Activated T-cell treated with anti-CD3 and anti-CD28 coated beads, Interleukin-2, amount 50 U/mL, for 72 hours (primary cell): ENCODE data around the gene PLA1A. TPM values are rescaled to one million over a fixed set of nuclear protein-coding genes. Genes with fewer than 3 reads are reported as not detected.
"Not testable (repeated sequence)": the region's sequence is repeated elsewhere in the genome, so short reads cannot be mapped to it uniquely, and the experiment has no call there.

Experiments used
- ATAC-seq, 2 donors: fragments of 150-1000 bp; cut with Tn5 transposase; replicated peaks in 1 of 2; 2 replicates each; pipeline ENCODE4 v1.10.0; 2021; ENCODE audit warnings: moderate library complexity in 2 of 2, mild to moderate bottlenecking in 1 of 2
- DNase-seq, 2 donors: peaks; one replicate each; pipeline ENCODE4 v3.0.0; 2021 to 2022; ENCODE audit warnings: mixed read lengths in 1 of 2
- H3K27ac Mint-ChIP-seq: one replicate; pipeline ENCODE4 v1.8.0; 2022; ENCODE audit warnings: mild to moderate bottlenecking, moderate library complexity, mixed read lengths
- H3K27me3 Mint-ChIP-seq: one replicate; pipeline ENCODE4 v1.8.0; 2022; ENCODE audit warnings: low read depth, mixed read lengths
- H3K36me3 Mint-ChIP-seq, 2 donors: one replicate each; pipeline ENCODE4 v1.8.0; 2022; ENCODE audit warnings: mixed read lengths in 2 of 2, mild to moderate bottlenecking in 1 of 2; ENCODE audit not compliant: insufficient read depth in 2 of 2
- H3K4me1 Mint-ChIP-seq: one replicate; pipeline ENCODE4 v1.8.0; 2022; ENCODE audit warnings: low read depth, mixed read lengths
- H3K4me3 Mint-ChIP-seq, 2 donors: one replicate each; pipeline ENCODE4 v1.8.0; 2022; ENCODE audit warnings: mild to moderate bottlenecking in 2 of 2, mixed read lengths in 2 of 2, moderate library complexity in 2 of 2
- H3K9me3 Mint-ChIP-seq, 2 donors: one replicate each; pipeline ENCODE4 v1.8.0; 2022; ENCODE audit warnings: mixed read lengths in 2 of 2
- total RNA-seq, 2 donors: library from RNA; stranded (reverse); gene quantifications; one replicate each; pipeline ENCODE4 v1.2.3, GENCODE V29; 2022

The PLA1A gene
- total RNA-seq, 2 donors from 2014 or later, result 0.79 to 1.2 TPM

DNA sequence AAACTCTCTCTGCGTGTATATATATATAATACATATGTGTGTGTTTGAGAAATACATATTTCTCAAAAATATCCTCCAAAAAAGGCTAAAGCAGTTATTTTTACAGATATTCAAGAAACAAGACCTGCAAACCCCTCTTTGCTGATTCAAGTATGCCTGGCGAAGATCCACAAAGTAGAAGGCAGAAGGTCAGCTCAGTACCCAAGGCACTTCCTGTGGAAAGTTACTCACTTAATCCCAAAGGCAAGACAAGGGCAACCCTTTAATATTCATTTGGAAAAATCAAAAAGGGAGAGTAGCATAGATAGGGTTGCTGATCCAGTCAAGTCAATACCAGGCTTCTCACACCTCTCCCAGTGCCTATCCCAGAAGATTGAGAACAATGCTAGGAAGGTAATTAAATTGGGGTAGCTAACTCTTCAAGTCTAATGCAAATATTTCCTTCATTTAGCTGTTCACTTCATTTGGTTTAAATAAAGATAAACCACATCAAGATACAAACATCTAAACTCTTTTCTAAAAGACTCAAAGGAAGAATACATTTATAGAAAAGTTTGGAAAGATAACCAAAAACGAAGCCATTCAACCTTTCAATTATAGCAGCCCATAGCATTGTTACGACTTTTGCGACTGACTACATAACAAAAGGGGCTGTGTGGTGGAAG lies 72.4 kb downstream of the PLA1A start:
- Mint-ChIP-seq H3K27ac (peak overlapping the region; percentile 62), H3K4me3 (no peak overlapping the region), H3K36me3 (peaks cover 8 to 24% of the 10 kb centered on the region in 2 donors), H3K4me1 (peaks cover 19% of the 10 kb centered on the region), H3K9me3 (no peaks in the 10 kb centered on the region), H3K27me3 (no peaks in the 10 kb centered on the region)
- DNase-seq (no peak), ATAC-seq (no peak)

DNA sequence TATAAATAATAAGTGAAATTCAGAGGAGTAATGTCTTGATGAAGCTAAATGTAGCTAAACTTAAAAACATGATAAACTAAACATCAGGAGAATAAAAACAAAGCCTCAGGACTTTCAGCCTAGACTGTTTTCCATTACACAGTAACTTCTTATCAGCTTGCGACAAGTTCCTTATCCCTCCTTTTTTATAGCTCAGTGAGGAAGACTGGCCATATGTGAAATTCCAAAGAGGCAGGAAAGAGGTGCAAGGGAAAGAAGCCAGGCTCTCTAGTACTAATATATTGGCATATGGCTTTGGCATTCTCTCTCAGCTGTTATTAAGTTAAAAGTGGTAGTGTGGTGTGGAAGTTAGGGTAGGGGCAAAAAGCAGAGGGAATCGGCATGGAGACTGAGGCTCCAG lies 75.1 kb downstream of the PLA1A start:
- H3K27ac Mint-ChIP-seq, result peak overlapping the region; percentile 84
- H3K27me3 Mint-ChIP-seq, result no peaks in the 10 kb centered on the region
- no peak overlapping the region for H3K4me3 Mint-ChIP-seq
- peaks cover 9 to 24% of the 10 kb centered on the region in 2 donors for H3K36me3 Mint-ChIP-seq
- no peaks in the 10 kb centered on the region for H3K9me3 Mint-ChIP-seq
- peaks cover 42% of the 10 kb centered on the region for H3K4me1 Mint-ChIP-seq
- no peak for ATAC-seq
- no peak for DNase-seq

DNA sequence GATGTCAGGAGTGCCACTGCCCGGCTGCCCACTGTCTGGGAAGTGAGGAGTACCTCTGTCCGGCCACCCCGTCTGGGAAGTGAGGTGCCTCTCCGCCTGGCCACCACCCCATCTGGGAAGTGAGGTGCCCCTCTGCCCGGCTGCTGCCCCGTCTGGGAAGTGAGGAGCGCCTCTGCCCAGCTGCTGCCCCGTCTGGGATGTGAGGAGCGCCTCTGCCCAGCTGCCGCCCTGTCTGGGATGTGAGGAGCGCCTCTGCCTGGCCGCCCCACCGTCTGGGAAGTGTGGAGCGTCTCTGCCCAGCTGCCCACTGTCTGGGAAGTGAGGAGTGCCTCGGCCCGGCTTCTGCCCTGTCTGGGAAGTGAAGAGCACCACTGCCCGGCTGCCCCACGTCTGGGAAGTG lies 76.2 kb downstream of the PLA1A start:
- peaks cover 45% of the 10 kb centered on the region for H3K4me1 Mint-ChIP-seq
- no peak overlapping the region for H3K27ac Mint-ChIP-seq
- H3K36me3 Mint-ChIP-seq, result peaks cover 7 to 24% of the 10 kb centered on the region in 2 donors
- no peak for DNase-seq
- no peaks in the 10 kb centered on the region for H3K27me3 Mint-ChIP-seq
- no peak overlapping the region for H3K4me3 Mint-ChIP-seq
- ATAC-seq, result no peak
- no peaks in the 10 kb centered on the region for H3K9me3 Mint-ChIP-seq

GRCh38 chr3:119675188-119675874 lies 77.6 kb downstream of the PLA1A start:
- Mint-ChIP-seq H3K4me3 (peak overlapping the region; percentile 89 to 93), H3K36me3 (peaks cover 7 to 11% of the 10 kb centered on the region in 2 donors), H3K27me3 (no peaks in the 10 kb centered on the region), H3K9me3 (no peaks in the 10 kb centered on the region), H3K4me1 (peaks cover 45% of the 10 kb centered on the region), H3K27ac (peak overlapping the region; percentile 97)
- no peak for ATAC-seq
- DNase-seq, result no peak

GRCh38 chr3:119676020-119676419 lies 78.3 kb downstream of the PLA1A start:
- Mint-ChIP-seq H3K4me1 (peaks cover 43% of the 10 kb centered on the region), H3K27ac (peak overlapping the region; percentile 97), H3K4me3 (peak overlapping the region; percentile 89 to 93), H3K9me3 (no peaks in the 10 kb centered on the region), H3K36me3 (peaks cover 7 to 11% of the 10 kb centered on the region in 2 donors), H3K27me3 (no peaks in the 10 kb centered on the region)
- no peak for ATAC-seq
- DNase-seq, result no peak

DNA sequence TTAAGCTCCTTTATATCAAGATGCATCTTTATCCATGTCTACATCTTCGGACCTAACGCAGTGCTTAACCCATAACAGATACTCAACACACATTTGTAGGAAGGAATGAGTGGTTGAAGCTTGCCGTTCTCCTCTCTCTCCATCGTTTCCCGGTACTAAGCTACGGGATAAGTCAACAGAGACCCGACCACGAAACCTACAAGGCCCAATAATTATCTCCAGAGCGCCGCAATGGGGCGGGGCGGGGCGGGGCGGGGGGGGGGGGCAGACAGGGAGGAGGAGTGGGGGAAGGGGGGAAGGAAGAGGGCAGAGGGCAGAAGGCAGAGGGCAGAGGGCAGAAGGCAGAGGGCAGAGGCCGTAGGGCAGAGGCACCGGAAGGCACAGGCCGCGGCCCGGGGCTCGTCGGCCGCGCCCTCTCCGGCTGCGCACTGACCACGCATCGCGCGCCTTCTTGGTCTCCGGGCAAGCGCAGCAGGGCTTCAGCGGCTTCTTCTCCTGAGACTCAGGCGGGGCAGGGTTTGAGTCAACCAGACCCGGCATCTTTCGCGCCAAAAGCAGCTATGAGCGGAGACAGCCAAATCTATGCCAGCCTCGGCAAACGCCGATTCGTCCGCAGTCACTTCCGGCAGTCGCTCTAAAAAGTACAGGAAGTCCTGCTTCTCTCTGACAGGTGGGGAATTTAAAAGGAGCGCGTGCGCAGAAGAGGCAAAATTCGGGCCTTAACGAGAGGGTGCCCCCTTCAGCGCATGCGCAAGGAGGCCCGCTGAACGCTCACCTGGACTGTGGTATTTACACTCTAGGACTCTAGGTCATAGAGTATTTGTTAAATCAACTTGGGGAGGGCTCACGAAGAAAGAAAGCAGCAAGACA lies 79.3 kb downstream of the PLA1A start, which contains the start of gene COX17:
COX17 (minus strand) TSS at position 636 of the 870 bp plus-strand sequence; CDS start at position 540, 96 bp downstream.
- peaks cover 7 to 11% of the 10 kb centered on the region in 2 donors for H3K36me3 Mint-ChIP-seq
- H3K27ac Mint-ChIP-seq, result peak within 1 kb of the TSS; percentile 97
- no peaks in the 10 kb centered on the region for H3K9me3 Mint-ChIP-seq

DNA sequence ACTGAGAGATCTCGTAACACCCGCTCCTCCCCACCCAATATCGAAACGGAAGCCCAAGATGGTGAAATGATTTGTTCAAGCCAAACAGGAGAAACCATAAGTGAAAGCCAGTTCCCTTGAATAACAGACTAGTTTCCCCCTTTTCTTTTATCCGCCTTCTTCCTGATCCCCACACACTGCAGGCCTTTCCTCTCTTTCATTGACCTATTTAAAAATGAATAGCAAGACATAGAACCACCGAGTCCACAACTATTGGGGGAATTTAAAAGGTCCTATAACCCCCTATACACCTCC lies 79.9 kb downstream of the PLA1A start:
- Mint-ChIP-seq H3K4me3 (peak overlapping the region; percentile 89 to 93), H3K36me3 (peaks cover 7 to 11% of the 10 kb centered on the region in 2 donors), H3K9me3 (no peaks in the 10 kb centered on the region), H3K4me1 (peaks cover 35% of the 10 kb centered on the region), H3K27ac (peak overlapping the region; percentile 97), H3K27me3 (no peaks in the 10 kb centered on the region)
- ATAC-seq, result no peak
- no peak for DNase-seq

More for the DNA sequence above, 79.3 kb downstream of the PLA1A start, which contains the start of gene COX17:
- peak within 1 kb of the TSS; percentile 89 to 93 for H3K4me3 Mint-ChIP-seq
- H3K27me3 Mint-ChIP-seq, result no peaks in the 10 kb centered on the region
- ATAC-seq (peak; percentile 87 to 89), DNase-seq (peak; percentile 95)
- H3K4me1 Mint-ChIP-seq, result peaks cover 39% of the 10 kb centered on the region

DNA sequence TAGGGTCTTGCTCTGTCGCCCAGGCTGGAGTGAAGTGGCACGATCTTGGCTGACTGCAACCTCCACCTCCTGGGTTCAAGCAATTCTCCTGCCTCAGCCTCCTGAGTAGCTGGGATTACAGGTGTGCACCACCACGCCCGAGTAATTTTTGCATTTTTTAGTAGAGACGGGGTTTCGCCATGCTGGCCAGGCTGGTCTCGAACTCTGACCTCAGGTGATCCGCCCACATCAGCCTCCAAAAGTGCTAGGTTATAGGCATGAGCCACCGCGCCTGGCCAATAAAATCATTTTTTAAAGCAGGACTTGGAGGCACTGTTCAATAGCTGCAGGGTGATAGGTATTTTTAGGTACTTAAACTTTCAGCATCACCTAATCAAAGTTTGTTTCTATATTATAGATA lies 80.5 kb downstream of the PLA1A start:
- not testable (repeated sequence) for H3K9me3 Mint-ChIP-seq, H3K27me3 Mint-ChIP-seq, DNase-seq, H3K27ac Mint-ChIP-seq, H3K36me3 Mint-ChIP-seq, ATAC-seq
- H3K4me1 Mint-ChIP-seq, result peaks cover 34% of the 10 kb centered on the region
- peak overlapping the region; percentile 16 to 34 for H3K4me3 Mint-ChIP-seq

Other genes starting within 250 kb of the PLA1A start
- gene TMEM39A, start 134.3 kb upstream of the PLA1A start, total RNA-seq, result 10 to 100 TPM; 47.7 to 67.4 TPM
- 10 to 100 TPM; 35.4 to 48.4 TPM for gene POGLUT1, start 128.9 kb upstream of the PLA1A start, total RNA-seq
- gene TIMMDC1, start 99.3 kb upstream of the PLA1A start, total RNA-seq, result 10 to 100 TPM; 89.6 to 89.9 TPM
- 10 to 100 TPM in 1 of 2 donors, 1 to 10 TPM in 1; 8.3 to 11.9 TPM for gene CD80, start 38.3 kb upstream of the PLA1A start, total RNA-seq
- gene ADPRH, start 18.4 kb upstream of the PLA1A start, total RNA-seq, result 10 to 100 TPM in 1 of 2 donors, 1 to 10 TPM in 1; 6.3 to 13.8 TPM
- gene POPDC2, start 62.7 kb downstream of the PLA1A start, total RNA-seq, result 1 to 10 TPM; 6.6 to 7.2 TPM
- 10 to 100 TPM; 58.5 to 63.9 TPM for gene COX17, start 79.5 kb downstream of the PLA1A start, total RNA-seq
- gene CFAP91, start 105.1 kb downstream of the PLA1A start, total RNA-seq, result under 1 TPM; 0.30 to 0.41 TPM
- gene NR1I2, start 184.2 kb downstream of the PLA1A start, total RNA-seq, result under 1 TPM; 0.17 to 0.25 TPM